Keratinocyte (primary cell): ENCODE results near the gene OR10T2. TPM values are rescaled to one million over a fixed set of nuclear protein-coding genes. Genes with fewer than 3 reads are reported as not detected.

Experiments used
- DNase-seq: peaks from one replicate; pipeline ENCODE4 v3.0.0-alpha.2; 2011; ENCODE audit warnings: low read depth, missing footprints, low spot score
- FAIRE-seq: peaks from 2 replicates; lab custom pipeline; 2011; peaks lifted over from hg19 to GRCh38; lab: Jason Lieb, UNC
- H2AFZ ChIP-seq: 2 replicates; pipeline ENCODE4 v1.6.0; 2012; ENCODE audit warnings: low read length, control low read depth, inconsistent platforms; ENCODE audit not compliant: control insufficient read depth
- H3K27ac ChIP-seq: 2 replicates; pipeline ENCODE4 v1.5.1; 2011; ENCODE audit warnings: low read length; ENCODE audit not compliant: control insufficient read depth, insufficient read depth
- H3K27me3 ChIP-seq: 3 replicates; pipeline ENCODE4 v1.6.0; 2011; ENCODE audit warnings: low read length; ENCODE audit not compliant: control insufficient read depth, insufficient read depth; ENCODE audit errors: extremely low read depth
- H3K36me3 ChIP-seq, 2 experiments: 2 replicates in 1 of 2; 3 replicates in 1 of 2; pipeline ENCODE4 v1.5.1; 2011; ENCODE audit warnings: low read length in 2 of 2, mild to moderate bottlenecking in 1 of 2; ENCODE audit not compliant: control insufficient read depth in 2 of 2, insufficient read depth in 2 of 2; ENCODE audit errors: extremely low read depth in 1 of 2
- H3K4me1 ChIP-seq: 3 replicates; pipeline ENCODE4 v1.5.1; 2011; ENCODE audit warnings: low read length; ENCODE audit not compliant: control insufficient read depth, insufficient read depth; ENCODE audit errors: extremely low read depth
- H3K4me2 ChIP-seq: 3 replicates; pipeline ENCODE4 v1.6.0; 2011; ENCODE audit warnings: low read depth, low read length; ENCODE audit not compliant: control insufficient read depth, insufficient read depth; ENCODE audit errors: extremely low read depth
- H3K4me3 ChIP-seq, 3 experiments: fragments of 200-600 bp in 1 of 3; sonication (generic) in 1 of 3; 2 replicates in 2 of 3; 3 replicates in 1 of 3; pipeline ENCODE4 v1.5.1; 2011 to 2016; ENCODE audit warnings: low read length in 3 of 3, mild to moderate bottlenecking in 3 of 3, control low read depth in 2 of 3, inconsistent platforms in 1 of 3, low read depth in 1 of 3, mixed read lengths in 1 of 3, mixed run types in 1 of 3, moderate library complexity in 1 of 3; ENCODE audit not compliant: control insufficient read depth in 2 of 3, insufficient read depth in 2 of 3; ENCODE audit errors: extremely low read depth in 1 of 3
- H3K79me2 ChIP-seq: 2 replicates; pipeline ENCODE4 v1.6.0; 2012; ENCODE audit warnings: low read length; ENCODE audit not compliant: control insufficient read depth, insufficient read depth
- H3K9ac ChIP-seq: 3 replicates; pipeline ENCODE4 v1.6.0; 2011; ENCODE audit warnings: low read length; ENCODE audit not compliant: control insufficient read depth, insufficient read depth; ENCODE audit errors: extremely low read depth
- H3K9me1 ChIP-seq: 3 replicates; pipeline ENCODE4 v1.6.0; 2011; ENCODE audit warnings: low read length; ENCODE audit not compliant: control insufficient read depth, insufficient read depth; ENCODE audit errors: extremely low read depth
- H3K9me3 ChIP-seq: 2 replicates; pipeline ENCODE4 v1.5.1; 2012; ENCODE audit warnings: low read depth, low read length; ENCODE audit not compliant: control insufficient read depth
- H4K20me1 ChIP-seq: 3 replicates; pipeline ENCODE4 v1.6.0; 2011; ENCODE audit warnings: low read length; ENCODE audit not compliant: control insufficient read depth, insufficient read depth; ENCODE audit errors: extremely low read depth
- CTCF ChIP-seq, 3 experiments: IDR thresholded peaks in 1 of 3; conservative IDR thresholded peaks in 1 of 3; optimal IDR thresholded peaks in 1 of 3; 2 replicates in 2 of 3; 3 replicates in 1 of 3; pipeline versions ENCODE3 to v1.5.1; 2011; ENCODE audit warnings: low read length in 3 of 3, mild to moderate bottlenecking in 3 of 3, moderate library complexity in 2 of 3, control low read depth in 1 of 3, inconsistent platforms in 1 of 3; ENCODE audit not compliant: insufficient read depth in 2 of 3; ENCODE audit errors: extremely low read depth in 1 of 3
- EZH2 ChIP-seq: IDR thresholded peaks from one replicate; pipeline ENCODE4 v1.6.1; 2012; ENCODE audit warnings: inconsistent platforms, mild to moderate bottlenecking, low read length, moderate library complexity
- dilution Hi-C: fragments of 300-500 bp; cut with MboI; formaldehyde crosslinking; loops from one replicate; pipeline ENCODE4 v1.7.0; 2020; ENCODE audit warnings: low sequenced_read_pairs; ENCODE audit not compliant: extremely low pct_ligation_motif_present
- polyA plus RNA-seq, 5 experiments: library from polyadenylated mRNA; depleted of rRNA in 3 of 5; stranded (reverse) in 3 of 5; stranded (forward) in 1 of 5; unstranded in 1 of 5; fragments of >200 nt; gene quantifications; 1 replicate in 1 of 5; 2 replicates in 3 of 5; 3 replicates in 1 of 5; pipeline versions ENCODE4 v1.2.1 to v1.2.3, GENCODE V29; 2011 to 2012; ENCODE audit warnings: missing spikeins in 2 of 5, low read depth in 1 of 5, low replicate concordance in 1 of 5

OR10T2 gene
- polyA plus RNA-seq, 1 donor (not counting 4 experiments of a cell fraction or from before 2014, with no cell fraction given) = not detected

DNA sequence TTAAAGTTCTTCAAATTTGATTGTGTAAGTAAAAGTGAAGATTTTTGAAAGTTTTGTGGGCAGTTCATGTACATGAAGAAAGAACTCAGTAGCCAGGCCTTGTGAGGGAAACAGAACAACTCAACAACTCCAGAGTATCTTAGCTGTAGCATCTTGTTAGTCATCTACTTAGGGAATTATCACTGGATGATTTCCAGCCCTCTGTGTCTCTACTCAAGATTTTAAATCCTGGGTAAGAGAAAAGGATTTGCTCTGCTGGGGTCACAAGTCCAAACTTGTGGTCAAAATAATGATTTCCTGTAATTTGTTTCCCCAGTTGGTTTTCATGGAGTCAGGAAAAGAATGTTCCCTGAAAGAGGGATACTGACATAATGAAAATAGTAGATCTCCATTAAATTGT is 8.2 kb downstream of the OR10T2 start:
- no peak for TF ChIP-seq CTCF (optimal IDR thresholded peaks at IDR 0.05 in 1 of 3, IDR thresholded peaks at IDR 0.05 in 1 of 3, conservative IDR thresholded peaks at IDR 0.05 in 1 of 3; ENCODE audit: extremely low read depth in 1 of 3, insufficient read depth in 2 of 3, low read length in 3 of 3)
- no peak for TF ChIP-seq EZH2
- H3K9ac ChIP-seq = no peak overlapping the region

GRCh38 chr1:158390331-158390730 is 8.9 kb downstream of the OR10T2 start:
- H4K20me1 ChIP-seq = no peaks in the 10 kb centered on the region
- H3K36me3 ChIP-seq = no peaks in the 10 kb centered on the region
- dilution Hi-C loops = no loop called here
- DNase-seq (no peak), FAIRE-seq (no peak)
- no peaks in the 10 kb centered on the region for H3K9me3 ChIP-seq
- H3K9me1 ChIP-seq = no peaks in the 10 kb centered on the region
- no peak overlapping the region for H3K4me3 ChIP-seq
- no peaks in the 10 kb centered on the region for H3K27me3 ChIP-seq
- no peak overlapping the region for H3K9ac ChIP-seq
- no peaks in the 10 kb centered on the region for H3K79me2 ChIP-seq
- no peak overlapping the region for H3K27ac ChIP-seq
- TF ChIP-seq CTCF (optimal IDR thresholded peaks at IDR 0.05 in 1 of 3, IDR thresholded peaks at IDR 0.05 in 1 of 3, conservative IDR thresholded peaks at IDR 0.05 in 1 of 3; ENCODE audit: extremely low read depth in 1 of 3, insufficient read depth in 2 of 3, low read length in 3 of 3) = no peak
- no peak for TF ChIP-seq EZH2
- H2AFZ ChIP-seq = no peak overlapping the region
- H3K4me1 ChIP-seq = no peaks in the 10 kb centered on the region
- H3K4me2 ChIP-seq = no peak overlapping the region

More for the DNA sequence above, 8.2 kb downstream of the OR10T2 start:
- Histone ChIP-seq H3K9me3 (no peaks in the 10 kb centered on the region), H3K27me3 (no peaks in the 10 kb centered on the region), H2AFZ (no peak overlapping the region), H3K79me2 (no peaks in the 10 kb centered on the region), H3K4me3 (no peak overlapping the region), H3K4me2 (no peak overlapping the region), H3K9me1 (no peaks in the 10 kb centered on the region), H3K4me1 (no peaks in the 10 kb centered on the region), H3K36me3 (no peaks in the 10 kb centered on the region), H3K27ac (no peak overlapping the region), H4K20me1 (no peaks in the 10 kb centered on the region)
- FAIRE-seq (no peak), DNase-seq (no peak)
- dilution Hi-C loops = no loop called here
